Measurements from ENCODE around the gene SLC6A15. TPM values are rescaled to one million over a fixed set of nuclear protein-coding genes. Genes with fewer than 3 reads are reported as not detected.

Gene SLC6A15
- total and polyA plus RNA-seq, 2 experiments from 2014 or later, result 1.0 to 1.2 TPM

DNA sequence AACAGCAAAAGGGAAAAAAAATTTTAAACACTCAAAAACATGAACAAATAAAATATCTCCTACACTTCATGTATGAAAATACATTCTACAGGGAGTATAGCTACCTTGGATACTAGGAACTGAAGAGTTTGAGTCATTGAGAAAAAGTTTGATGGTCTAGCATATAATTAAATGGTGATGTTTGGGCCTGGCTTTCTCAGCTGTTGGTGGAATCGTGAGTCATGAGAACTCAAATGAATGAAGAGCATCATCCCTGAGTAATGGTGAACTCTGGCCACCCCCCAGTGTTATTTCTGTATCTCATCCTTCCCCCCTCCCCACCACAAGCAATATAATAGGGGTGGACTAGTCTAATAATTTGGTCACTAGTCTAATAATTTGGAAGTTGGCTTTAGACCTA lies 6.7 kb upstream of the SLC6A15 start:
- H3K9me3 ChIP-seq (ENCODE audit: low read depth), result no peaks in the 10 kb centered on the region
- no peak for DNase-seq (ENCODE audit: low read depth in 1 of 2, low spot score in 1 of 2)
- H3K36me3 ChIP-seq, result no peaks in the 10 kb centered on the region
- peaks cover 3% of the 10 kb centered on the region for H3K27me3 ChIP-seq
- H3K4me3 ChIP-seq, result no peak overlapping the region
- TF ChIP-seq, protein P1, sequence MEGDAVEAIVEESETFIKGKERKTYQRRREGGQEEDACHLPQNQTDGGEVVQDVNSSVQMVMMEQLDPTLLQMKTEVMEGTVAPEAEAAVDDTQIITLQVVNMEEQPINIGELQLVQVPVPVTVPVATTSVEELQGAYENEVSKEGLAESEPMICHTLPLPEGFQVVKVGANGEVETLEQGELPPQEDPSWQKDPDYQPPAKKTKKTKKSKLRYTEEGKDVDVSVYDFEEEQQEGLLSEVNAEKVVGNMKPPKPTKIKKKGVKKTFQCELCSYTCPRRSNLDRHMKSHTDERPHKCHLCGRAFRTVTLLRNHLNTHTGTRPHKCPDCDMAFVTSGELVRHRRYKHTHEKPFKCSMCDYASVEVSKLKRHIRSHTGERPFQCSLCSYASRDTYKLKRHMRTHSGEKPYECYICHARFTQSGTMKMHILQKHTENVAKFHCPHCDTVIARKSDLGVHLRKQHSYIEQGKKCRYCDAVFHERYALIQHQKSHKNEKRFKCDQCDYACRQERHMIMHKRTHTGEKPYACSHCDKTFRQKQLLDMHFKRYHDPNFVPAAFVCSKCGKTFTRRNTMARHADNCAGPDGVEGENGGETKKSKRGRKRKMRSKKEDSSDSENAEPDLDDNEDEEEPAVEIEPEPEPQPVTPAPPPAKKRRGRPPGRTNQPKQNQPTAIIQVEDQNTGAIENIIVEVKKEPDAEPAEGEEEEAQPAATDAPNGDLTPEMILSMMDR (IDR thresholded peaks at IDR 0.05; ENCODE audit: low read depth, low read length), result no peak
- no peak overlapping the region for H3K27ac ChIP-seq
- no peaks in the 10 kb centered on the region for H3K4me1 ChIP-seq (ENCODE audit: low read depth)

DNA sequence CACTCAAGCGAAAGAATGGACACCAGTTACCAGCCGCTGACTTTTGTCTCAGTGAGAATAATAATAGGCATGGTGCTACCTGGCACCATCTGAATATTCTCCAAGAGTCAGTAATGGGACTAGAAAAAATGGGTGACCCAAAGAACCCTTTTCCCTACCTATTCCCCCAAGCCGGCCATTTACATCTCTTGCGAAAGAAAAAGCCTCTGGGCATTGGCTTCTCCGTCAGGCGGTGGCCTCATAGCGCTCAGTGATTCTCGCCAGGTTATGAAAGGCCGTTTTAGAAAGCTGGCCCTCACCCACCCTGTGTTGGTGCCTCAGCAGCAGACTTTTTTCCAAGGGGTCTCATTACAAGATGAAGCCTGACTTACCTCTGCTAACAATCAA lies 523 bp upstream of the SLC6A15 start:
- Histone ChIP-seq H3K9me3 (ENCODE audit: low read depth) (no peaks in the 10 kb centered on the region), H3K4me1 (ENCODE audit: low read depth) (no peaks in the 10 kb centered on the region), H3K27me3 (peaks cover 10% of the 10 kb centered on the region), H3K36me3 (no peaks in the 10 kb centered on the region), H3K4me3 (peak overlapping the region; percentile 48), H3K27ac (no peak overlapping the region)
- DNase-seq (ENCODE audit: low read depth in 1 of 2, low spot score in 1 of 2), result peak; percentile 23 to 27
- TF ChIP-seq, protein P1 (IDR thresholded peaks at IDR 0.05; ENCODE audit: low read depth, low read length), result no peak

DNA sequence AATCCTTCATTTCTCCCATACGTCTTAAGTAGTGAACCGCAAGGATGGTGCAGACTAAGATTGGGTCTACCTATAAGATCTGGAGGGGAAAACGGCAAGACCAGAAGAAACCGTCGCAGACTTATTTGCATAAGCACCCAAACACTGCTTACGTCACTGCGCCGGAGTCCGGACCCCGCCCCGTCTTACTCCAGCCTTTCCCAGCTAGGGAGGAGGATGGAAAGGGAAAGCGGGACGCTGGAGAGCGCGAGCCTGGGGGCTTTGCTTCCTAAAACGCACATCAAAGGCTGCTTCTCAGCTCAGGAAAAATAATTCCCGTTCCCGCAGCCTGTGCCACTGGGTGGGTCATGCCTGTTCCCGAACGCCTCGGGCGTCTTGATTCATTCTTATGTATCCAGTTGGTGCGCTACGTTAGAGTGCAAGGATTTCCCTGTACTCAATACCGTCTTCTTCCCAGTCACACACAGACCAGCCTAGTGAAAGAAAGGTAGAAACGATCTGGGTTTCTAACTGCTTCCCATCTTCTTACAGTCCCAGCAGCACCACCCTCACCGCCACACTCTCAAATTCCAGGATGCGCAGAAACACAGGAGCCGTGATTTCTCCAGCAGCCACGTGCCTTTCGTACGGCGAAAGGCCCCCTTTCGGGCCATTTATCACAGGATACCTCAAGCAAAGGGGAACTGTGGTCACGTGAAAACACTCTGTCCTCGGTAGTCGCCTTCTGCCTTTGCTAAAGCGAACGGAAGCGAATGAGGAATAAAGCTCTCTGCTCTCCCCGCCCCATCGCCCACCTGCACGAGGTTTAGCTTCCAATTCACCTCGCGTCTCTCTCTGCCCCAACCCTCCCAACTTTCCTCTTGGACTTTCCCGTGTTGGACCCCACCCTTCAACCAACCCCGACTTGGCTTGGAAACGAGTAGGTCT lies 1.1 kb downstream of the SLC6A15 start:
- no peaks in the 10 kb centered on the region for H3K9me3 ChIP-seq (ENCODE audit: low read depth)
- TF ChIP-seq, protein P1 (IDR thresholded peaks at IDR 0.05; ENCODE audit: low read depth, low read length), result no peak
- peak overlapping the region; percentile 48 for H3K4me3 ChIP-seq
- peaks cover 10% of the 10 kb centered on the region for H3K27me3 ChIP-seq
- H3K4me1 ChIP-seq (ENCODE audit: low read depth), result no peaks in the 10 kb centered on the region
- no peak overlapping the region for H3K27ac ChIP-seq
- DNase-seq (ENCODE audit: low read depth in 1 of 2, low spot score in 1 of 2), result peak; percentile 72 to 81
- no peaks in the 10 kb centered on the region for H3K36me3 ChIP-seq

DNA sequence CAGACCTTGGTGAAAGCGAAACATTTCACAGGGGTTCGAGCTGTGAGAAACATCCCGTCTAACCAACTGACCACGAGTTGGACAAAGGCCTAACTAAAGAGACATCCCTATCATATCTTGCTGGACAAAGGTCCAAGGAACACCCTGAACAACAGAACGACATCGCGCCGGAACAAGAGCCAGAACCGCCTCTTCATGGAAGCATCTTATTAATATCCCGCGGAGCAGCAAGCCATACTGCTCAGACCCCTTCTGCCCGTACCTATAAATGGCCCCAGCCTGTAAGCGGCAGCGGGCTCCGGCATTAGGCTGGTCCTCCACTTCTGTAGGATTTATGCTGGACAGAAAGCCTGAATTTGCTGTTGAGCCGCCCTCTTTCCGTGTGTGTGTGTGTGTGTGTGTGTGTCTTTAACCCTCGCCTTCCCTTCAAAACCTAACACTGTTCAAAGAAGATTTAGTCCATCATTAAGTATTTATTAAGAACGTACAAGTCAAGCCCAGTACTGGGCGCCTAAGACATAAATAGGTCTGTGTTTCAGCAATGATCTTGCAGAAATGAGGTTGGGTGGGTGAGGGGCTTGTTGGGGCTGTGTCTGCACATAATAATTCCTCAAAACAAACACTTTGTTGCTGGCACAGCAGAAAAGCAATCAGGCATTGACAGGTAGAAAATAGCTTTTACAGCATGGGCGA lies 1.9 kb downstream of the SLC6A15 start:
- peak overlapping the region; percentile 48 for H3K4me3 ChIP-seq
- no peaks in the 10 kb centered on the region for H3K9me3 ChIP-seq (ENCODE audit: low read depth)
- H3K4me1 ChIP-seq (ENCODE audit: low read depth), result no peaks in the 10 kb centered on the region
- H3K27me3 ChIP-seq, result peaks cover 10% of the 10 kb centered on the region
- no peak overlapping the region for H3K27ac ChIP-seq
- TF ChIP-seq, protein P1 (IDR thresholded peaks at IDR 0.05; ENCODE audit: low read depth, low read length), result no peak
- DNase-seq (ENCODE audit: low read depth in 1 of 2, low spot score in 1 of 2), result peak in 1 of 2 donors; percentile 38
- H3K36me3 ChIP-seq, result no peaks in the 10 kb centered on the region

DNA sequence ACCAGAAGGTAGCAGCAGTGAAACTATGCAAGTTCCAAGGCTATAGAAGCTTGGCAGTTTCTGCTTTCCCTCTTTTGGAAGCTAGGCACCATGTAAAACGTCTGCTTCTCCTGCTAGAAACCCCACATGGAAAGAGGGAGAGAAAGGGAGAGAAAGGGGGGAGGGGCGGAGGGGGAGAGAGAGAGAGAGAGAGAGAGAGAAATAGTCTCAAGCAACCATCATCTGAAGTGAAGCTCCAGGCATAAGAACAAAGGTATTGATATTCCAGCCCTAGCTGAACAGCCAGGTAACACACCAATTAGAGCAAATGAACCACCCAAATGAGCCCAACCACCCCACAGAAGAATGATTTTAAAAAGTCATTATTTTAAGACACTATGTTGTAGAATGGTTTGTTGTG lies 8.5 kb downstream of the SLC6A15 start:
- TF ChIP-seq, protein P1 (IDR thresholded peaks at IDR 0.05; ENCODE audit: low read depth, low read length), result no peak

More for the DNA sequence above, 8.5 kb downstream of the SLC6A15 start:
- no peaks in the 10 kb centered on the region for H3K4me1 ChIP-seq (ENCODE audit: low read depth)
- no peaks in the 10 kb centered on the region for H3K9me3 ChIP-seq (ENCODE audit: low read depth)
- H3K36me3 ChIP-seq, result no peaks in the 10 kb centered on the region
- no peak overlapping the region for H3K27ac ChIP-seq
- H3K4me3 ChIP-seq, result no peak overlapping the region
- H3K27me3 ChIP-seq, result no peaks in the 10 kb centered on the region
- no peak for DNase-seq (ENCODE audit: low read depth in 1 of 2, low spot score in 1 of 2)
